Sigmoid colon (tissue), 4 donors: ENCODE measurements around the gene AHNAK2.

ENCODE experiments used
- CTCF ChIP-seq, 4 experiments: fragments of 450-650 bp in 3 of 4; fragments of 200-600 bp in 1 of 4; IDR thresholded peaks; one replicate each; pipeline ENCODE4 v1.5.1; 2016 to 2019; ENCODE audit warnings: antibody characterized with exemption in 4 of 4, mild to moderate bottlenecking in 3 of 4, moderate library complexity in 2 of 4
- EP300 ChIP-seq, 4 donors: sonication (generic); formaldehyde crosslinking; IDR thresholded peaks; one replicate each; pipeline ENCODE4 v1.6.1; 2017; ENCODE audit warnings: antibody characterized with exemption in 4 of 4
- POLR2A ChIP-seq, 2 donors: fragments of 450-650 bp; IDR thresholded peaks; one replicate each; pipeline ENCODE4 v1.6.1; 2016; ENCODE audit warnings: antibody characterized with exemption in 2 of 2, mild to moderate bottlenecking in 2 of 2, moderate library complexity in 2 of 2
- POLR2AphosphoS5 ChIP-seq, 4 donors: sonication (generic); formaldehyde crosslinking; IDR thresholded peaks; one replicate each; pipeline ENCODE4 v1.6.1; 2017; ENCODE audit warnings: antibody characterized with exemption in 4 of 4

- TF ChIP-seq CTCF (IDR thresholded peaks at IDR 0.05) (no peak), POLR2AphosphoS5 (IDR thresholded peaks at IDR 0.05) (no peak), EP300 (IDR thresholded peaks at IDR 0.05) (no peak), POLR2A (IDR thresholded peaks at IDR 0.05) (no peak)
These were observed 15.1 kb upstream of the AHNAK2 start for GRCh38 chr14:104993306-104993705.
